Panc1 (cell line): Measurements from ENCODE around the gene LIPM.
A peak's percentile ranks its signal among the peaks of the same experiment; 100 is the strongest.

Experiments
- POLR2AphosphoS5 ChIP-seq: IDR thresholded peaks from 2 replicates; pipeline ENCODE4 v1.6.1; 2012; ENCODE audit warnings: mild to moderate bottlenecking, low read depth, low read length, moderate library complexity
- TF ChIP-seq, protein P1 (sequence below): fragments of 450-650 bp; IDR thresholded peaks from 2 replicates; pipeline ENCODE4 v1.5.1; 2017; ENCODE audit warnings: mild to moderate bottlenecking

DNA sequence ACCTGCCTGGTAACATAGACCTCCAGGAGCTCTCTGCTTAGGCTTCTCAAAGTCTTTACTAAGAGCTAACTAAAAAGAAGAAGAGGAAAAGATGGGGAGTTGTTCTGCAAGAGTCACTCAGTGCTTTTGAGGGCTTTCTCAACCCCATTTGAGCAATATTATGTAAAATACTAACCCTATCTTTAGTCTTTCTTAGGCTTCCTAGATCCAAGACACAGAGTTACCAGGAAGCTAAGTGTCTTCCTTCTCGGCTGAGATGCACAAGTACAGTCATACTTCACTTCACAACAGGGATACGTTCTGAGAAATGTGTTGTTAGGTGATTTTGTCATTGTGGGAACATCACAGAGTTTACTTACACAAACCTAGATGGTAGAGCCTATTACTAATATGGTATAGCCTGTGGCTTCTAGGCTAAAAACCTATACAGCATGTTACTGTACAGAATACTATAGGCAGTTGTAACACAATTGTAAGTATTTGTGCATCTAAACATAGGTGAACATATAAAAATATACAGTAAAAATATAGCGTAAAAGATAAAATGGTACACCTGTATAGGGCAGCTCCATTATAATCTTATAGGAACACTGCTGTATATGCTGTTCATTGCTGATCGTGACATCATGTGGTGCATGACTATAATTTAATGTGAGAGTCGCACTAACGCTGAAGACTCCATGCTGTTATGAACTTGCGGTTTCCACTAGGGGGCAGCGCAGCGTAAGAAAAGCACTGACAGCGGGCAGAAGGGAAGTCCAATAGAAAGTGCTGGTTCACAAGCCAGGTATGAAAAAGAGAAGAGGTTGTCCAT, 32.8 kb downstream of the LIPM start:
- TF ChIP-seq, protein P1, sequence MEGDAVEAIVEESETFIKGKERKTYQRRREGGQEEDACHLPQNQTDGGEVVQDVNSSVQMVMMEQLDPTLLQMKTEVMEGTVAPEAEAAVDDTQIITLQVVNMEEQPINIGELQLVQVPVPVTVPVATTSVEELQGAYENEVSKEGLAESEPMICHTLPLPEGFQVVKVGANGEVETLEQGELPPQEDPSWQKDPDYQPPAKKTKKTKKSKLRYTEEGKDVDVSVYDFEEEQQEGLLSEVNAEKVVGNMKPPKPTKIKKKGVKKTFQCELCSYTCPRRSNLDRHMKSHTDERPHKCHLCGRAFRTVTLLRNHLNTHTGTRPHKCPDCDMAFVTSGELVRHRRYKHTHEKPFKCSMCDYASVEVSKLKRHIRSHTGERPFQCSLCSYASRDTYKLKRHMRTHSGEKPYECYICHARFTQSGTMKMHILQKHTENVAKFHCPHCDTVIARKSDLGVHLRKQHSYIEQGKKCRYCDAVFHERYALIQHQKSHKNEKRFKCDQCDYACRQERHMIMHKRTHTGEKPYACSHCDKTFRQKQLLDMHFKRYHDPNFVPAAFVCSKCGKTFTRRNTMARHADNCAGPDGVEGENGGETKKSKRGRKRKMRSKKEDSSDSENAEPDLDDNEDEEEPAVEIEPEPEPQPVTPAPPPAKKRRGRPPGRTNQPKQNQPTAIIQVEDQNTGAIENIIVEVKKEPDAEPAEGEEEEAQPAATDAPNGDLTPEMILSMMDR, result peak; percentile 94
- TF ChIP-seq POLR2AphosphoS5, result no peak
